Ovary (tissue), 3 donors: Measurements from ENCODE around the gene CNTNAP1.

Experiments
- EP300 ChIP-seq: sonication (generic); formaldehyde crosslinking; IDR thresholded peaks from one replicate; pipeline ENCODE4 v1.6.1; 2017; ENCODE audit warnings: antibody characterized with exemption
- POLR2A ChIP-seq: fragments of 450-650 bp; IDR thresholded peaks from one replicate; pipeline ENCODE4 v1.6.1; 2017; ENCODE audit warnings: antibody characterized with exemption, mild to moderate bottlenecking, moderate library complexity
- TF ChIP-seq, protein P1 (sequence below), 3 donors: fragments of 450-650 bp in 2 of 3; fragments of 200-600 bp in 1 of 3; IDR thresholded peaks; one replicate each; pipeline versions ENCODE4 v1.5.1 to v1.8.0; 2016 to 2022; ENCODE audit warnings: antibody characterized with exemption in 3 of 3, mild to moderate bottlenecking in 1 of 3
- donor health status: DM: no; HTN: no; CAD: no.

DNA sequence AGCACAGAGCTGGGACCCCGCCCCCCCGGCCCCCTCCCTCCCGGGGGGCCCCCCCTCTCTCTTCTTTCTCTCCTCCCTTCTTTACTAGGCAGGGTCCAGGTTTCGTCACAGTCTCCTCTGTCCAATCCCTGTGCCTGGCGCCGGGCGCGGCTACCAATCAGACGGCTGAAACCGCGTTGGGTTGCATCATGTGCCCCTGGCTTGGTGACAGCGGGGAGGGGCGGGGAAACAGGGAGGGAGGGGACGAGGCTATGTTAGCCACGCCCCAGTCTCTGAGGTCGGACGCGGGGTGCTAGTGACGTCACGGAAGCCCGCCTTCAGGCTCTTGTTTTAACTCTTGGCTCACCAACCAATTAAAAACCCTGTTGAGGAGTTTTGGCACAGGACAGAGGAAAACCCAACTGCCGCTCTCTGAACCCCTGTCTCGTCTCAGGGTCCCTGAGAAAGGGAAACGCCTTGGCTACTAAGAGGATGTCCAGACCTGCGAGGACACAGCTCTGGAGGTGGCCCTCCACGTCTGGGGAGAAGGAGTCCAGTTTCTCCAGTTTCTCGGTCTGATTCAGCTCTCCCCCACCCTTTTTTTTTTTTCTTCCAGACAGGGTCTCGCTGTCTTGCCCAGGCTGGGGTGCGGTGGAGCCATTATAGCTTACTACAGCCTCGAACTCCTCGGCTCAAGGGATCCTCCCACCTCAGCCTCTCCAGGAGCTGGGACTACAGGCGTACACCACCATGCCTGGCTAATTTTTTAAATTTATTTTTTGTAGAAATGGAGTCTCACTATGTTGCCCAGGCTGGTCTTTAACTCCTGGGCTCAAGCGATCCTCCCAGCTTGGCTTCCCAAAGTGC is 5.1 kb upstream of the CNTNAP1 start:
- TF ChIP-seq, protein P1, sequence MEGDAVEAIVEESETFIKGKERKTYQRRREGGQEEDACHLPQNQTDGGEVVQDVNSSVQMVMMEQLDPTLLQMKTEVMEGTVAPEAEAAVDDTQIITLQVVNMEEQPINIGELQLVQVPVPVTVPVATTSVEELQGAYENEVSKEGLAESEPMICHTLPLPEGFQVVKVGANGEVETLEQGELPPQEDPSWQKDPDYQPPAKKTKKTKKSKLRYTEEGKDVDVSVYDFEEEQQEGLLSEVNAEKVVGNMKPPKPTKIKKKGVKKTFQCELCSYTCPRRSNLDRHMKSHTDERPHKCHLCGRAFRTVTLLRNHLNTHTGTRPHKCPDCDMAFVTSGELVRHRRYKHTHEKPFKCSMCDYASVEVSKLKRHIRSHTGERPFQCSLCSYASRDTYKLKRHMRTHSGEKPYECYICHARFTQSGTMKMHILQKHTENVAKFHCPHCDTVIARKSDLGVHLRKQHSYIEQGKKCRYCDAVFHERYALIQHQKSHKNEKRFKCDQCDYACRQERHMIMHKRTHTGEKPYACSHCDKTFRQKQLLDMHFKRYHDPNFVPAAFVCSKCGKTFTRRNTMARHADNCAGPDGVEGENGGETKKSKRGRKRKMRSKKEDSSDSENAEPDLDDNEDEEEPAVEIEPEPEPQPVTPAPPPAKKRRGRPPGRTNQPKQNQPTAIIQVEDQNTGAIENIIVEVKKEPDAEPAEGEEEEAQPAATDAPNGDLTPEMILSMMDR (IDR thresholded peaks at IDR 0.05) = no peak
- TF ChIP-seq POLR2A = no peak
- no peak for TF ChIP-seq EP300
